Smooth muscle cell (in vitro differentiated cells): ENCODE results near the gene ABHD13. TPM values are rescaled to one million over a fixed set of nuclear protein-coding genes. Genes with fewer than 3 reads are reported as not detected.

Experiments used
- DNase-seq: peaks from one replicate; lab custom pipeline; 2025; ENCODE audit not compliant: unreplicated experiment; lab: John Stamatoyannopoulos, UW
- H2AFZ ChIP-seq: fragments of 200-600 bp; sonication (generic); 2 replicates; pipeline ENCODE4 v1.6.0; 2016; ENCODE audit warnings: antibody characterized with exemption, low read depth, mild to moderate bottlenecking
- H3F3A ChIP-seq: fragments of 200-600 bp; sonication (generic); 2 replicates; pipeline ENCODE4 v1.6.0; 2017; ENCODE audit warnings: antibody characterized with exemption, low read depth
- H3K27ac ChIP-seq: fragments of 200-600 bp; sonication (generic); 2 replicates; pipeline ENCODE4 v1.5.1; 2016; ENCODE audit warnings: low read depth, mild to moderate bottlenecking
- H3K27me3 ChIP-seq: fragments of 200-600 bp; sonication (generic); 2 replicates; pipeline ENCODE4 v1.6.1; 2016; ENCODE audit warnings: low read depth, mild to moderate bottlenecking
- H3K36me3 ChIP-seq: fragments of 200-600 bp; sonication (generic); 2 replicates; pipeline ENCODE4 v1.5.1; 2016; ENCODE audit warnings: low read depth
- H3K4me1 ChIP-seq: fragments of 200-600 bp; sonication (generic); 2 replicates; pipeline ENCODE4 v1.5.1; 2016; ENCODE audit warnings: low read depth
- H3K4me2 ChIP-seq: fragments of 200-600 bp; sonication (generic); 2 replicates; pipeline ENCODE4 v1.6.0; 2016; ENCODE audit warnings: mild to moderate bottlenecking
- H3K4me3 ChIP-seq: fragments of 200-600 bp; sonication (generic); 2 replicates; pipeline ENCODE4 v1.5.1; 2016; ENCODE audit warnings: mild to moderate bottlenecking
- H3K79me2 ChIP-seq: fragments of 200-600 bp; sonication (generic); 2 replicates; pipeline ENCODE4 v1.6.0; 2016; ENCODE audit warnings: low read depth, mild to moderate bottlenecking
- H3K9ac ChIP-seq: fragments of 200-600 bp; sonication (generic); 2 replicates; pipeline ENCODE4 v1.6.0; 2016; ENCODE audit warnings: low read depth
- H3K9me3 ChIP-seq: fragments of 200-600 bp; sonication (generic); replicated peaks from 2 replicates; pipeline ENCODE4 v1.5.1; 2016; ENCODE audit warnings: low read depth
- H4K20me1 ChIP-seq: fragments of 200-600 bp; sonication (generic); 2 replicates; pipeline ENCODE4 v1.6.0; 2016; ENCODE audit warnings: low read depth
- WGBS: methylation state at CpG from one replicate; pipeline ENCODE4 v1.1.7; 2016; ENCODE audit warnings: low lambda C conversion rate; 5-methylcytosine and 5-hydroxymethylcytosine counted together
- polyA plus RNA-seq: library from polyadenylated mRNA; unstranded; fragments of >200 nt; fragmentation: Nextera tagmentation; extraction: Ambion mirVana; gene quantifications from 2 replicates; pipeline ENCODE4 v1.2.1, GENCODE V29; 2016
- total RNA-seq: library from RNA; depleted of rRNA; stranded (reverse); fragments of >200 nt; gene quantifications from 2 replicates; pipeline ENCODE4 v1.2.3, GENCODE V29; 2014
- TF ChIP-seq, protein P1 (sequence below): fragments of 200-600 bp; sonication (generic); IDR thresholded peaks from 2 replicates; pipeline ENCODE4 v1.5.1; 2017; ENCODE audit warnings: borderline replicate concordance, mild to moderate bottlenecking, antibody characterized with exemption; ENCODE audit not compliant: insufficient read depth, poor library complexity, severe bottlenecking

The ABHD13 gene
- total and polyA plus RNA-seq, 2 experiments from 2014 or later: 7.9 to 14.1 TPM

DNA sequence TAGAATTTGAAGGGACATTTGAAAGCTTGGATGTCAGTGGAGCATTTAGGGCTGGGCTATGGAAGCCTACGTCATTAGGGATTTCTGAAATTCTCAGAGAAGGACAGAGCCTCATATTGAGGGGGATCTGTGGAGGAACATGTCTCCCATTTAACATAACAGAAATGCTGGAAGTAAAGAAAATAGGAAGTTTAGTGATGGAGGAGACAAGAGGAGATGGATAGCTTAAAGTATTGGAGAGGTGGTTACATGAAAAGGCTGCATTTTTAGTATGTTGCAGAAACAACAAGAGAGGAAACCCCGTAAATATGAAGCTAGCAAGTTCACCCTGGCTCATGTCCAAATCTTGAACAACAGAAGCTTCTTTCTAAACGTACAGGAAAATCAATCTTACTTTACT is 27.3 kb upstream of the ABHD13 start:
- Histone ChIP-seq H3F3A (no peaks in the 10 kb centered on the region), H3K9ac (no peak overlapping the region), H3K4me1 (no peaks in the 10 kb centered on the region), H3K36me3 (no peaks in the 10 kb centered on the region), H4K20me1 (no peaks in the 10 kb centered on the region), H3K27ac (no peak overlapping the region), H3K4me3 (no peak overlapping the region), H3K27me3 (no peaks in the 10 kb centered on the region), H3K79me2 (no peaks in the 10 kb centered on the region), H2AFZ (no peak overlapping the region), H3K4me2 (no peak overlapping the region), H3K9me3 (no peaks in the 10 kb centered on the region)
- no peak for DNase-seq
- 81% methylated on average over 3 of the region's 3 CpGs for WGBS
- TF ChIP-seq, protein P1, sequence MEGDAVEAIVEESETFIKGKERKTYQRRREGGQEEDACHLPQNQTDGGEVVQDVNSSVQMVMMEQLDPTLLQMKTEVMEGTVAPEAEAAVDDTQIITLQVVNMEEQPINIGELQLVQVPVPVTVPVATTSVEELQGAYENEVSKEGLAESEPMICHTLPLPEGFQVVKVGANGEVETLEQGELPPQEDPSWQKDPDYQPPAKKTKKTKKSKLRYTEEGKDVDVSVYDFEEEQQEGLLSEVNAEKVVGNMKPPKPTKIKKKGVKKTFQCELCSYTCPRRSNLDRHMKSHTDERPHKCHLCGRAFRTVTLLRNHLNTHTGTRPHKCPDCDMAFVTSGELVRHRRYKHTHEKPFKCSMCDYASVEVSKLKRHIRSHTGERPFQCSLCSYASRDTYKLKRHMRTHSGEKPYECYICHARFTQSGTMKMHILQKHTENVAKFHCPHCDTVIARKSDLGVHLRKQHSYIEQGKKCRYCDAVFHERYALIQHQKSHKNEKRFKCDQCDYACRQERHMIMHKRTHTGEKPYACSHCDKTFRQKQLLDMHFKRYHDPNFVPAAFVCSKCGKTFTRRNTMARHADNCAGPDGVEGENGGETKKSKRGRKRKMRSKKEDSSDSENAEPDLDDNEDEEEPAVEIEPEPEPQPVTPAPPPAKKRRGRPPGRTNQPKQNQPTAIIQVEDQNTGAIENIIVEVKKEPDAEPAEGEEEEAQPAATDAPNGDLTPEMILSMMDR: no peak

DNA sequence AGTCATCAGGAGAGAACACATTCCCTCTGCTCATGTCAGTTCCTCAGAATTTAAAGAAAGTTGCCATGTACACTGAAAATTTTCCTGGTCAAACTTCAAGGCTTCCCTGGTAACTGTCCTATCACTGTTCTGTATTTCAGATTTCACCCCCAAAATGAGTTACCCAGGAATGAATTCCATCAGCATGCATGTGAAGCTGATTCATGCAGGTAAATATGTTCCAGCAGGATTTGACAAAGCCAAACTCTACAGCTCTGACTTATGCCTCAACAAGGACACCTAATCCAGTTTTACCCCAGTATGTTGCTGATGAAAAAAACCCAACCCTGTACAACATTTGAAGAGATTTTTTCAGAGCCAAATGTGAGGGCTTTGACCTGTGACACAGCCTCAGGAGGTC is 24.4 kb upstream of the ABHD13 start:
- Histone ChIP-seq H3F3A (no peaks in the 10 kb centered on the region), H3K4me2 (no peak overlapping the region), H2AFZ (no peak overlapping the region), H3K9me3 (no peaks in the 10 kb centered on the region), H3K27ac (no peak overlapping the region), H3K4me1 (no peaks in the 10 kb centered on the region), H3K79me2 (no peaks in the 10 kb centered on the region), H4K20me1 (no peaks in the 10 kb centered on the region), H3K4me3 (no peak overlapping the region), H3K27me3 (no peaks in the 10 kb centered on the region), H3K9ac (no peak overlapping the region), H3K36me3 (no peaks in the 10 kb centered on the region)
- TF ChIP-seq, protein P1: no peak
- DNase-seq: no peak

DNA sequence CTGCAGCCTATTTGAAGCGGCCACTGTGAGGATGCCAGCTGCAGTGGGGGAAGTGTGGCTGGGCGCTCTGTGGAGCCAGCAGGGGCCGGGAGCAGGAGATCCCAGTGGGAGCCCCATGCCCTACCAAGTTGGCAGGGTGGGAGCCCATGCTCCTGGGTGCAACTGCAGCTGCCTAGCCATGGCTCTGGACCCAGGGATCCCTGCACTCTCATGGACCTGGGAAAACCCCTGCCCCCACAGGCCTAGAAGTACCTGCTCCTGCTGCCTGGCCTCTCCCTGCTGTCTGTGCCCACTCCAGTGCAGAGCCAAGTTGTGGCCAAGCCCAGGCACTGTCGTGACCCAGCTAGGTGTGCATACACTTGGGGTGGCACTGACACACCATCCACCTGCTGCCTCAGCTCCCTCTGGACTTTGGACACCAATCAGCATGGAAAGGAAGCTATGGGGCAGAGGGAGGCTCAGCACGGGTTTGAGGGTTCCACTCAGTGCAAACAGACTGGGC is 23.7 kb upstream of the ABHD13 start:
- Histone ChIP-seq H3F3A (no peaks in the 10 kb centered on the region), H2AFZ (no peak overlapping the region), H3K4me2 (no peak overlapping the region), H3K36me3 (no peaks in the 10 kb centered on the region), H4K20me1 (no peaks in the 10 kb centered on the region), H3K9me3 (no peaks in the 10 kb centered on the region), H3K27ac (no peak overlapping the region), H3K79me2 (no peaks in the 10 kb centered on the region), H3K9ac (no peak overlapping the region), H3K27me3 (no peaks in the 10 kb centered on the region), H3K4me3 (no peak overlapping the region), H3K4me1 (no peaks in the 10 kb centered on the region)
- 87% methylated on average over 5 of the region's 5 CpGs for WGBS
- DNase-seq: no peak
- TF ChIP-seq, protein P1: no peak

DNA sequence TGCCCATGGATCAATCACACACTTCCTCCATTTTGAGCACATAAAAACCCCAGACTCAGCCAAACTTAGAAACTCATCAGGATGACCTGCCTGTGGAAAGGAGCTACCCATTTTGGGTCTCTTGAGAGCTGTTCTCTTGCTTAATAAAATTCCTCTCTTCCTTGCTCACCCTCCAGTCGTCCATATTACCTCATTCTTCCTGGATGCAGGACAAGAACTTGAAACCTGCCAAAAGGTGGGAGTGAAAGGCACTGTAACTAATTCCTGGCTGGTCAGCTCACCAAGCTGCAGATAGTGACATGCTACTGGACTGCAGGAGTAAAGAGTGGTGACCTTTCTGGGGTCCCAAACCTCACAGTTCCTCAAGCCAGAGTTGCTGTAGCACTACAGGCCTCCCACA is 23.0 kb upstream of the ABHD13 start:
- Histone ChIP-seq H3K4me2 (no peak overlapping the region), H3F3A (no peaks in the 10 kb centered on the region), H3K4me1 (no peaks in the 10 kb centered on the region), H3K79me2 (no peaks in the 10 kb centered on the region), H3K27me3 (no peaks in the 10 kb centered on the region), H3K9me3 (no peaks in the 10 kb centered on the region), H3K4me3 (no peak overlapping the region), H2AFZ (no peak overlapping the region), H3K9ac (no peak overlapping the region), H3K36me3 (no peaks in the 10 kb centered on the region), H4K20me1 (no peaks in the 10 kb centered on the region), H3K27ac (no peak overlapping the region)
- 74% methylated on average over 1 of the region's 1 CpG for WGBS
- DNase-seq: no peak
- TF ChIP-seq, protein P1: no peak
